Activated CD8-positive, alpha-beta T cell treated with anti-CD3 and anti-CD28 coated beads for 36 hours (primary cell): ENCODE measurements around the gene MACF1. TPM values are rescaled to one million over a fixed set of nuclear protein-coding genes. Genes with fewer than 3 reads are reported as not detected.

Experiments
- ATAC-seq: fragments of 200-7000 bp; cut with Tn5 transposase; one replicate; pipeline ENCODE4 v1.10.0; 2021; ENCODE audit warnings: mild to moderate bottlenecking, moderate library complexity
- CTCF ChIA-PET: fragments of 350-600 bp; sonication (Branson Sonifier 250); formaldehyde crosslinking; loops from one replicate; lab custom pipeline; 2021; ENCODE audit warnings: antibody characterized with exemption; lab: Charles Lee
- POLR2A ChIA-PET: fragments of 350-600 bp; sonication (Branson Sonifier 250); formaldehyde crosslinking; loops from one replicate; lab custom pipeline; 2021; ENCODE audit warnings: antibody characterized with exemption; lab: Charles Lee
- DNase-seq: peaks from one replicate; pipeline ENCODE4 v3.0.0-alpha.2; 2020
- H3K27ac Mint-ChIP-seq: one replicate; pipeline ENCODE4 v1.8.0; 2021; ENCODE audit warnings: mild to moderate bottlenecking, mixed read lengths
- H3K27me3 Mint-ChIP-seq: one replicate; pipeline ENCODE4 v1.8.0; 2021; ENCODE audit warnings: mixed read lengths
- H3K36me3 Mint-ChIP-seq: one replicate; pipeline ENCODE4 v1.8.0; 2021; ENCODE audit warnings: low read depth, mixed read lengths
- H3K4me1 Mint-ChIP-seq: one replicate; pipeline ENCODE4 v1.8.0; 2021; ENCODE audit warnings: low read depth, mixed read lengths
- H3K4me3 Mint-ChIP-seq: one replicate; pipeline ENCODE4 v1.8.0; 2021; ENCODE audit warnings: mild to moderate bottlenecking, moderate library complexity, mixed read lengths
- H3K9me3 Mint-ChIP-seq: one replicate; pipeline ENCODE4 v1.8.0; 2021; ENCODE audit warnings: mixed read lengths
- intact Hi-C: fragments of 100-400 bp; cut with micrococcal nuclease; formaldehyde crosslinking; loops from one replicate; pipeline ENCODE4 v1.10.0; 2022
- total RNA-seq, 2 experiments: library from RNA; stranded (reverse); gene quantifications; one replicate each; pipeline ENCODE4 v1.2.3, GENCODE V29; 2021
- TF ChIP-seq, protein P1 (sequence below): fragments of 200-600 bp; IDR thresholded peaks from one replicate; pipeline ENCODE4 v1.8.0; 2022; ENCODE audit warnings: antibody characterized with exemption, mild to moderate bottlenecking

The MACF1 gene
- total RNA-seq, 2 experiments from 2014 or later: 201 to 215 TPM

DNA sequence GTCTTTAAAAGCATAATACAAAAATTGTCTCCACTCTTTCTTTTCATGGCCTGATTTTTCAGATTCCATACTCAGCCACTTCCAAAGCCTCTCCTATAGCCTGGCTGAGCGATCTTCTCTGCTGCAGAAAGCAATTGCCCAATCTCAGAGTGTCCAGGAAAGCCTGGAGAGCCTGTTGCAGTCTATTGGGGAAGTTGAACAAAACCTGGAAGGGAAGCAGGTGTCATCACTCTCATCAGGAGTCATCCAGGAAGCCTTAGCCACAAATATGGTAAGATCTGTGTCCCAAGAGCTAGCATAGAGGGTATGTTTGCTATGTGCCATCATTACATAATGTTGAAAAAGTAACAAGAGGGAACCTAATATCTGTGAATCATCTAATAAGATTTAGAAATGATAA is 156.2 kb downstream of the MACF1 start:
- ChIA-PET CTCF (no interaction called here), POLR2A (no interaction called here)
- H3K4me3 Mint-ChIP-seq: no peak overlapping the region
- intact Hi-C loops: no loop called here
- ATAC-seq: no peak
- DNase-seq: no peak
- TF ChIP-seq, protein P1, sequence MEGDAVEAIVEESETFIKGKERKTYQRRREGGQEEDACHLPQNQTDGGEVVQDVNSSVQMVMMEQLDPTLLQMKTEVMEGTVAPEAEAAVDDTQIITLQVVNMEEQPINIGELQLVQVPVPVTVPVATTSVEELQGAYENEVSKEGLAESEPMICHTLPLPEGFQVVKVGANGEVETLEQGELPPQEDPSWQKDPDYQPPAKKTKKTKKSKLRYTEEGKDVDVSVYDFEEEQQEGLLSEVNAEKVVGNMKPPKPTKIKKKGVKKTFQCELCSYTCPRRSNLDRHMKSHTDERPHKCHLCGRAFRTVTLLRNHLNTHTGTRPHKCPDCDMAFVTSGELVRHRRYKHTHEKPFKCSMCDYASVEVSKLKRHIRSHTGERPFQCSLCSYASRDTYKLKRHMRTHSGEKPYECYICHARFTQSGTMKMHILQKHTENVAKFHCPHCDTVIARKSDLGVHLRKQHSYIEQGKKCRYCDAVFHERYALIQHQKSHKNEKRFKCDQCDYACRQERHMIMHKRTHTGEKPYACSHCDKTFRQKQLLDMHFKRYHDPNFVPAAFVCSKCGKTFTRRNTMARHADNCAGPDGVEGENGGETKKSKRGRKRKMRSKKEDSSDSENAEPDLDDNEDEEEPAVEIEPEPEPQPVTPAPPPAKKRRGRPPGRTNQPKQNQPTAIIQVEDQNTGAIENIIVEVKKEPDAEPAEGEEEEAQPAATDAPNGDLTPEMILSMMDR: no peak
- H3K9me3 Mint-ChIP-seq: no peaks in the 10 kb centered on the region
- no peak overlapping the region for H3K27ac Mint-ChIP-seq
- H3K36me3 Mint-ChIP-seq: peaks cover 47% of the 10 kb centered on the region
- H3K27me3 Mint-ChIP-seq: no peaks in the 10 kb centered on the region
- H3K4me1 Mint-ChIP-seq: no peaks in the 10 kb centered on the region

DNA sequence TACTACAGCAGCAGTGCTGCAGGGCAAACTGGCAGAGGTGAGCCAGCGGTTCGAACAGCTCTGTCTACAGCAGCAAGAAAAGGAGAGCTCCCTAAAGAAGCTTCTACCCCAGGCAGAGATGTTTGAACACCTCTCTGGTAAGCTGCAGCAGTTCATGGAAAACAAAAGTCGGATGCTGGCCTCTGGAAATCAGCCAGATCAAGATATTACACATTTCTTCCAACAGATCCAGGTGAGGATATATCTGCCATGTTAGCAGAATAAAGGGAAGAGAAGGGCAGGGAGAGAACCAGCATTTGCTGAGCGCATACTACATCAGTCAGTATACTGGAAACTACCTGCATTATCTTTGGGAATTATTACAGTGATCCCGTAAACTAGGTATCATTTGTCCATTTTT is 157.0 kb downstream of the MACF1 start:
- Mint-ChIP-seq H3K27me3 (no peaks in the 10 kb centered on the region), H3K9me3 (no peaks in the 10 kb centered on the region), H3K4me1 (no peaks in the 10 kb centered on the region), H3K4me3 (no peak overlapping the region), H3K27ac (peak overlapping the region; percentile 55), H3K36me3 (peaks cover 50% of the 10 kb centered on the region)
- ChIA-PET CTCF (interaction anchor here (0.6 to 0.9 kb wide), 2 partner anchors 156 to 263 kb away, joined by 3 read pairs; no protein-coding TSS in a partner anchor), POLR2A (no interaction called here)
- DNase-seq: no peak
- intact Hi-C loops: no loop called here
- ATAC-seq: no peak
- TF ChIP-seq, protein P1: no peak

DNA sequence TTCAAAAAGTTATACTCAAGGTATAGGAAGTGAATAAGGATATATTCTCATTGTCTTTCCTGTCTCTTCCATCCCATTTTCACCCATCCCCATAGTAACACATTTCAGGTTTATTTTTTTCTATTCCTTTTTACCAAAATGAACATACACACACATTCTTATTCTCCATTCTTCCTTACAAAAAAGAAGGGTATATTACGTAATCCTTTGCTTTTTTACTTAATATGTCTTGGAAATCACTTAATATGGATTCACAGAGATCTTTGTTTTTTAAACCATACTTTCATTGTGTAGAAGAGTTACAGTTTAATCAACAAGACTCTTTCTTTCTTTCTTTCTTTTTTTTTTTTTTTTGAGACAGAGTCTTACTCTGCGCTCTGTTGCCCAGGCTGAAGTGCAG is 158.8 kb downstream of the MACF1 start:
- CTCF ChIA-PET: no interaction called here
- DNase-seq (no peak), ATAC-seq (no peak)
- Mint-ChIP-seq H3K4me1 (no peaks in the 10 kb centered on the region), H3K9me3 (no peaks in the 10 kb centered on the region), H3K27me3 (no peaks in the 10 kb centered on the region), H3K36me3 (peaks cover 41% of the 10 kb centered on the region), H3K27ac (peak overlapping the region; percentile 13), H3K4me3 (no peak overlapping the region)
- intact Hi-C loops: no loop called here
- TF ChIP-seq, protein P1: no peak
- POLR2A ChIA-PET: interaction anchor here (1.1 kb wide), 1 partner anchor 169 kb away, joined by 4 read pairs; no protein-coding TSS in a partner anchor

DNA sequence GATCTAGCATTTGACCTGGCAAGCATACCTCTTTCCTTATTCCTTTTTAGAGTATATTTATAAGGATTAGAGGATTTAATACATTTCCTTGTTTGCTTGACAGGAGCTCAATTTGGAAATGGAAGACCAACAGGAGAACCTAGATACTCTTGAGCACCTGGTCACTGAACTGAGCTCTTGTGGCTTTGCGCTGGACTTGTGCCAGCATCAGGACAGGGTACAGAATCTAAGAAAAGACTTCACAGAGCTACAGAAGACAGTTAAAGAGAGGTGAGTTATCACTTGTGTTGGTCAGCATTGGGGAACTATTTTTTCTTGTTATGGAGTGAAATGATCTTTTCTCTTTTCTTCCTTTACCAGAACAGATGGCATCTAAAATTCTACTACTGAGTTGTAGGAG is 163.6 kb downstream of the MACF1 start:
- ChIA-PET POLR2A (interaction anchor here (0.6 kb wide), 1 partner anchor 189 kb away, joined by 3 read pairs; no protein-coding TSS in a partner anchor), CTCF (interaction anchor here (0.6 to 1.4 kb wide), 5 partner anchors 10 to 176 kb away, joined by 3 to 4 read pairs (median 3); no protein-coding TSS in a partner anchor)
- H3K27me3 Mint-ChIP-seq: no peaks in the 10 kb centered on the region

DNA sequence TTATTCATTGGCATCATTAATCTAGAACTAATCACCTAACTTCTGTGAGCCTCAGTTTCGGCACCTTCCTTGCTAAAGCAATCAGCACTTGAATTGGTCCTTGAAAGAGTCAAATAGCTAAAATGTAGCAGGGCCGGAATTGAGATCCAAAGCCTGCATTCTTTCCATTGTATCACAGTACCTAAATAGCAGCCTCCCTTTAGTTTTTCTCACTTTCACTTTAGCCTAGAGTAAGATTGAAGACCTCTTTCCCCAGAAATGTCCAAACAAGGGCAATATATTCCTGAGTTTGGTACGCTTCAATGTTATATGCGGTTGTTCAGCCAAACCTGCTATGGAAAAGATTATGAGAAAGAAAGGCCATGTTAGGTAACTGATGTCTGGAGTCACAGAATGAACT is 165.1 kb downstream of the MACF1 start:
- CTCF ChIA-PET: interaction anchor here (1.4 kb wide), 1 partner anchor 42 kb away, joined by 5 read pairs; no protein-coding TSS in a partner anchor
- intact Hi-C loops: no loop called here

More for the DNA sequence above, 163.6 kb downstream of the MACF1 start:
- Mint-ChIP-seq H3K4me3 (no peak overlapping the region), H3K4me1 (no peaks in the 10 kb centered on the region), H3K9me3 (no peaks in the 10 kb centered on the region), H3K36me3 (peaks cover 51% of the 10 kb centered on the region), H3K27ac (peak overlapping the region; percentile 59)
- TF ChIP-seq, protein P1: no peak
- intact Hi-C loops: no loop called here
- DNase-seq: no peak
- ATAC-seq: no peak

More for the DNA sequence above, 165.1 kb downstream of the MACF1 start:
- Mint-ChIP-seq H3K27ac (no peak overlapping the region), H3K4me3 (no peak overlapping the region), H3K36me3 (peaks cover 45% of the 10 kb centered on the region), H3K4me1 (no peaks in the 10 kb centered on the region), H3K27me3 (no peaks in the 10 kb centered on the region), H3K9me3 (no peaks in the 10 kb centered on the region)
- DNase-seq (no peak), ATAC-seq (no peak)
- TF ChIP-seq, protein P1: no peak
- POLR2A ChIA-PET: no interaction called here
